Activated CD4-positive, alpha-beta memory T cell treated with anti-CD3 and anti-CD28 coated beads, Interleukin-2, amount 10 ng/mL, durations not matched to agents 7 days and 5 days (primary cell): ENCODE data around the gene AKR1C2. TPM values are rescaled to one million over a fixed set of nuclear protein-coding genes. Genes with fewer than 3 reads are reported as not detected.
"Not testable (repeated sequence)": the region's sequence is repeated elsewhere in the genome, so short reads cannot be mapped to it uniquely, and the experiment has no call there.

Source experiments
- CTCF ChIA-PET: fragments of 350-600 bp; sonication (Branson Sonifier 250); formaldehyde crosslinking; loops from one replicate; lab custom pipeline; 2021; ENCODE audit warnings: antibody characterized with exemption, inconsistent platforms; lab: Charles Lee
- POLR2A ChIA-PET: fragments of 350-600 bp; sonication (Branson Sonifier 250); formaldehyde crosslinking; loops from one replicate; lab custom pipeline; 2021; ENCODE audit warnings: antibody characterized with exemption; lab: Charles Lee
- DNase-seq: peaks from one replicate; pipeline ENCODE4 v3.0.0-alpha.2; 2020
- H3K27ac Mint-ChIP-seq: one replicate; pipeline ENCODE4 v1.8.0; 2021; ENCODE audit warnings: mild to moderate bottlenecking, mixed read lengths
- H3K27me3 Mint-ChIP-seq: one replicate; pipeline ENCODE4 v1.8.0; 2021; ENCODE audit warnings: mixed read lengths
- H3K36me3 Mint-ChIP-seq: one replicate; pipeline ENCODE4 v1.8.0; 2021; ENCODE audit warnings: low read depth, mixed read lengths
- H3K4me1 Mint-ChIP-seq: one replicate; pipeline ENCODE4 v1.8.0; 2021; ENCODE audit warnings: mixed read lengths
- H3K4me3 Mint-ChIP-seq: one replicate; pipeline ENCODE4 v1.8.0; 2021; ENCODE audit warnings: mild to moderate bottlenecking, mixed read lengths
- H3K9me3 Mint-ChIP-seq: one replicate; pipeline ENCODE4 v1.8.0; 2021; ENCODE audit warnings: mixed read lengths
- total RNA-seq, 2 experiments: library from RNA; stranded (reverse); gene quantifications; one replicate each; pipeline ENCODE4 v1.2.3, GENCODE V29; 2021

Gene AKR1C2
- total RNA-seq, 2 experiments from 2014 or later: not detected

- H3K9me3 Mint-ChIP-seq, H3K27me3 Mint-ChIP-seq, H3K4me3 Mint-ChIP-seq, H3K36me3 Mint-ChIP-seq, POLR2A ChIA-PET, DNase-seq, CTCF ChIA-PET, H3K27ac Mint-ChIP-seq, H3K4me1 Mint-ChIP-seq: not testable (repeated sequence)
Observed at GRCh38 chr10:4991463-4991862, 12.2 kb downstream of the AKR1C2 start.

GRCh38 chr10:4990217-4990616 is 13.4 kb downstream of the AKR1C2 start:
- Mint-ChIP-seq H3K4me1 (no peaks in the 10 kb centered on the region), H3K36me3 (no peaks in the 10 kb centered on the region), H3K27me3 (peaks cover 2% of the 10 kb centered on the region), H3K4me3 (no peak overlapping the region), H3K27ac (no peak overlapping the region), H3K9me3 (no peaks in the 10 kb centered on the region)
- POLR2A ChIA-PET: no interaction called here
- CTCF ChIA-PET: no interaction called here
- no peak for DNase-seq

GRCh38 chr10:4988000-4988641 is 15.5 kb downstream of the AKR1C2 start:
- CTCF ChIA-PET, H3K36me3 Mint-ChIP-seq, POLR2A ChIA-PET, H3K9me3 Mint-ChIP-seq, DNase-seq, H3K4me3 Mint-ChIP-seq, H3K27me3 Mint-ChIP-seq, H3K4me1 Mint-ChIP-seq, H3K27ac Mint-ChIP-seq: not testable (repeated sequence)

- no peaks in the 10 kb centered on the region for H3K4me1 Mint-ChIP-seq
- ChIA-PET POLR2A (no interaction called here), CTCF (interaction anchor here (0.5 kb wide), 1 partner anchor 171 kb away, joined by 3 read pairs; no protein-coding TSS in a partner anchor)
- H3K27ac Mint-ChIP-seq: no peak overlapping the region
- peaks cover 2% of the 10 kb centered on the region for H3K27me3 Mint-ChIP-seq
- H3K9me3 Mint-ChIP-seq: no peaks in the 10 kb centered on the region
- H3K4me3 Mint-ChIP-seq: no peak overlapping the region
- H3K36me3 Mint-ChIP-seq: no peaks in the 10 kb centered on the region
- no peak for DNase-seq
Observed at GRCh38 chr10:4984971-4985594, 18.6 kb downstream of the AKR1C2 start.

GRCh38 chr10:4984223-4984622 is 19.4 kb downstream of the AKR1C2 start:
- Mint-ChIP-seq H3K4me3 (no peak overlapping the region), H3K36me3 (no peaks in the 10 kb centered on the region), H3K4me1 (no peaks in the 10 kb centered on the region), H3K9me3 (no peaks in the 10 kb centered on the region), H3K27me3 (peaks cover 2% of the 10 kb centered on the region), H3K27ac (no peak overlapping the region)
- POLR2A ChIA-PET: no interaction called here
- CTCF ChIA-PET: no interaction called here
- no peak for DNase-seq

- Mint-ChIP-seq H3K4me1 (no peaks in the 10 kb centered on the region), H3K27me3 (peaks cover 2% of the 10 kb centered on the region), H3K36me3 (no peaks in the 10 kb centered on the region), H3K27ac (no peak overlapping the region), H3K9me3 (no peaks in the 10 kb centered on the region), H3K4me3 (no peak overlapping the region)
- DNase-seq: no peak
- ChIA-PET POLR2A (no interaction called here), CTCF (no interaction called here)
Observed at GRCh38 chr10:4983615-4984216, 19.9 kb downstream of the AKR1C2 start.

- no peak for DNase-seq
- ChIA-PET CTCF (interaction anchor here (1.3 to 2.1 kb wide), 4 partner anchors 133 to 401 kb away, joined by 3 to 8 read pairs (median 4); no protein-coding TSS in a partner anchor), POLR2A (no interaction called here)
- H3K9me3 Mint-ChIP-seq: no peaks in the 10 kb centered on the region
- no peaks in the 10 kb centered on the region for H3K36me3 Mint-ChIP-seq
- H3K27ac Mint-ChIP-seq: no peak overlapping the region
- no peaks in the 10 kb centered on the region for H3K27me3 Mint-ChIP-seq
- no peaks in the 10 kb centered on the region for H3K4me1 Mint-ChIP-seq
- no peak overlapping the region for H3K4me3 Mint-ChIP-seq
Observed at GRCh38 chr10:4982764-4983226, 20.9 kb downstream of the AKR1C2 start.

GRCh38 chr10:4981722-4982471 is 21.8 kb downstream of the AKR1C2 start:
- POLR2A ChIA-PET: no interaction called here
- H3K36me3 Mint-ChIP-seq: no peaks in the 10 kb centered on the region
- CTCF ChIA-PET: interaction anchor here (1.3 to 2.1 kb wide), 4 partner anchors 132 to 402 kb away, joined by 3 to 8 read pairs (median 4); no protein-coding TSS in a partner anchor
- no peak overlapping the region for H3K27ac Mint-ChIP-seq
- no peaks in the 10 kb centered on the region for H3K27me3 Mint-ChIP-seq
- H3K4me1 Mint-ChIP-seq: no peaks in the 10 kb centered on the region
- H3K4me3 Mint-ChIP-seq: no peak overlapping the region
- H3K9me3 Mint-ChIP-seq: no peaks in the 10 kb centered on the region
- no peak for DNase-seq

GRCh38 chr10:4980793-4981192 is 22.9 kb downstream of the AKR1C2 start:
- Mint-ChIP-seq H3K27me3 (no peaks in the 10 kb centered on the region), H3K9me3 (no peaks in the 10 kb centered on the region), H3K4me3 (no peak overlapping the region), H3K36me3 (no peaks in the 10 kb centered on the region), H3K27ac (no peak overlapping the region), H3K4me1 (no peaks in the 10 kb centered on the region)
- DNase-seq: no peak
- ChIA-PET CTCF (interaction anchor here (2.1 kb wide), 1 partner anchor 131 kb away, joined by 8 read pairs; no protein-coding TSS in a partner anchor), POLR2A (no interaction called here)

GRCh38 chr10:4978870-4979269 is 24.8 kb downstream of the AKR1C2 start:
- CTCF ChIA-PET: no interaction called here

GRCh38 chr10:4977025-4977424 is 26.6 kb downstream of the AKR1C2 start:
- Mint-ChIP-seq H3K36me3 (no peaks in the 10 kb centered on the region), H3K9me3 (no peaks in the 10 kb centered on the region), H3K4me1 (no peaks in the 10 kb centered on the region), H3K27ac (no peak overlapping the region), H3K4me3 (no peak overlapping the region), H3K27me3 (no peaks in the 10 kb centered on the region)
- DNase-seq: no peak
- CTCF ChIA-PET: no interaction called here
- POLR2A ChIA-PET: no interaction called here

More at GRCh38 chr10:4978870-4979269, 24.8 kb downstream of the AKR1C2 start:
- Mint-ChIP-seq H3K27ac (no peak overlapping the region), H3K9me3 (no peaks in the 10 kb centered on the region), H3K36me3 (no peaks in the 10 kb centered on the region), H3K4me3 (no peak overlapping the region), H3K27me3 (no peaks in the 10 kb centered on the region), H3K4me1 (no peaks in the 10 kb centered on the region)
- no peak for DNase-seq
- POLR2A ChIA-PET: no interaction called here

GRCh38 chr10:4974400-4974799 is 29.3 kb downstream of the AKR1C2 start:
- POLR2A ChIA-PET, H3K36me3 Mint-ChIP-seq, H3K9me3 Mint-ChIP-seq, H3K27me3 Mint-ChIP-seq, H3K4me3 Mint-ChIP-seq, DNase-seq, H3K4me1 Mint-ChIP-seq, H3K27ac Mint-ChIP-seq, CTCF ChIA-PET: not testable (repeated sequence)

- CTCF ChIA-PET, H3K4me3 Mint-ChIP-seq, H3K27ac Mint-ChIP-seq, H3K36me3 Mint-ChIP-seq, POLR2A ChIA-PET, DNase-seq, H3K4me1 Mint-ChIP-seq, H3K9me3 Mint-ChIP-seq, H3K27me3 Mint-ChIP-seq: not testable (repeated sequence)
Observed at GRCh38 chr10:4973294-4973693, 30.4 kb downstream of the AKR1C2 start.
